ENCODE results near the gene RHBDL3.

The RHBDL3 gene

DNA sequence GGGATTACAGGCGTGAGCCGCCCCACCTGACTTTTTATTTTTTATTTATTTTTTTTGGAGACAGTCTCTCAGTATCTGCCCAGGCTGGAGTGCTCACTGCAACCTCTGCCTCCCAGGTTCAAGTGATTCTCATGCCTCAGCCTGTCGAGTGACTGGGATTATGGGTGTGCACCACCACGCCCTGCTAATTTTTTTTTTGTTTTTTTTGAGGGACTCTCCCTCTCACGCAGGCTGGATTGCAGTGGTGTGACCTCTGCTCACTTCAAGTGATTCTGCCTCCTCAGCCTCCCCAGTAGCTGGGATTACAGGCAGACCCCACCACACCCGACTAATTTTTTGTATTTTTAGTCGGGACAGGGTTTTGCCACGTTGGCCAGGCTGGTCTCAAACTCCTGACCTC lies 92.0 kb downstream of the RHBDL3 start:
- no peak for DNase-seq (ENCODE audit: low read depth)

DNA sequence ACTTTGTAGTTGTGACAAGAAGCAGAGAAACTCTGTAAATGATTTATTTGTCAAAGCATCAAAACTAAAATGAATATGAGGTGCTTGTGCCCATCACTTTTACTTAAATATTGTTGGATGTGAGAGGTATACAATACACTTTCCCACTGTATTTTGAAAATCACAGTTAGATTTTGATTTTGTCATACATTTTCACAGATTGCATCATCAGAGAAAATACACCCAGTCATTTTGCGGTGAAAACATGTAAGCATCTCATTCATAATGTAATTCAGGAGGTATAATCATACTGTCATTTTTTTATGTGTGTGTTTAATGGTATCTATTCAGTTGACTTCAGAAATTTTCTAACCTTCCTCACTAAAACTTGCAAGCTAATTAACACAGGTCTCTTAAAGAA lies 95.6 kb downstream of the RHBDL3 start:
- no peak for DNase-seq (ENCODE audit: low read depth)

DNA sequence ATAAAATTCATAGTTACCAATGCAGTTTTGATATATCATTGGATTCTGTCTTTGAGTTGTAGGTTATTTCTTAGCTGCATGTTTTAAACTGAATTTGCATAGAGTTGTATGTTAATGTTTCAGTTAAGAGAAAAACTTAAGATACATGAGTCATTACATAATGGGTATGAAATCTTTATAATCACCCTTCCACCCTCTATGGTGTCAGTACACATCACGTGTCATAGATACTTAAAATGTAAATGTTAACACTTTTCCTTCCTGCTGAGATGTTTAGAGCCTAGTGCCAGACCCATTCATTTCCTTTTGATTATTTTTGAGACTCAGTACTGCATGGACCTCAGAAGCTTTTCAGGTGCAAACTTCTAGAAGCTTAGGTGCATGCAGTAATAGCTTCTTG lies 104.8 kb downstream of the RHBDL3 start:
- no peak for DNase-seq (ENCODE audit: low read depth)

Measured in stimulated activated CD8-positive, alpha-beta memory T cell treated with anti-CD3 and anti-CD28 coated beads, Interleukin-4, amount 100 ng/mL, for 24 hours (primary cell).